Hepatocyte (in vitro differentiated cells): ENCODE data around the gene ERP29. TPM values are rescaled to one million over a fixed set of nuclear protein-coding genes. Genes with fewer than 3 reads are reported as not detected.
"Not testable (repeated sequence)": the region's sequence is repeated elsewhere in the genome, so short reads cannot be mapped to it uniquely, and the experiment has no call there.

ENCODE experiments used
- DNase-seq: peaks from one replicate; pipeline ENCODE4 v3.0.0-alpha.2; 2016; ENCODE audit warnings: low spot score
- H2AFZ ChIP-seq: fragments of 200-600 bp; sonication (generic); 2 replicates; pipeline ENCODE4 v1.6.0; 2016; ENCODE audit warnings: antibody characterized with exemption, mild to moderate bottlenecking
- H3K27ac ChIP-seq: fragments of 200-600 bp; sonication (generic); 2 replicates; pipeline ENCODE4 v1.5.1; 2016; ENCODE audit warnings: mild to moderate bottlenecking
- H3K27me3 ChIP-seq: fragments of 200-600 bp; sonication (generic); 2 replicates; pipeline ENCODE4 v1.6.1; 2016
- H3K36me3 ChIP-seq: fragments of 200-600 bp; sonication (generic); replicated peaks from 2 replicates; pipeline ENCODE4 v1.5.1; 2016; ENCODE audit warnings: low read depth; ENCODE audit not compliant: insufficient read depth
- H3K4me1 ChIP-seq: fragments of 200-600 bp; sonication (generic); 2 replicates; pipeline ENCODE4 v1.5.1; 2016; ENCODE audit warnings: mild to moderate bottlenecking, moderate library complexity; ENCODE audit not compliant: insufficient read depth
- H3K4me2 ChIP-seq: fragments of 200-600 bp; sonication (generic); 2 replicates; pipeline ENCODE4 v1.6.0; 2016
- H3K4me3 ChIP-seq: fragments of 200-600 bp; sonication (generic); 2 replicates; pipeline ENCODE4 v1.5.1; 2016; ENCODE audit warnings: mild to moderate bottlenecking
- H3K79me2 ChIP-seq: fragments of 200-600 bp; sonication (generic); 2 replicates; pipeline ENCODE4 v1.6.0; 2017; ENCODE audit warnings: mild to moderate bottlenecking
- H3K9me2 ChIP-seq: fragments of 200-600 bp; sonication (generic); replicated peaks from 2 replicates; pipeline ENCODE4 v1.6.0; 2017; ENCODE audit warnings: mild to moderate bottlenecking; ENCODE audit not compliant: insufficient read depth
- H3K9me3 ChIP-seq: fragments of 200-600 bp; sonication (generic); 2 replicates; pipeline ENCODE4 v1.5.1; 2016; ENCODE audit warnings: low read depth, mild to moderate bottlenecking
- H4K20me1 ChIP-seq: fragments of 200-600 bp; sonication (generic); 2 replicates; pipeline ENCODE4 v1.6.0; 2016; ENCODE audit warnings: mild to moderate bottlenecking; ENCODE audit not compliant: insufficient read depth, poor library complexity, severe bottlenecking
- EZH2 ChIP-seq: fragments of 200-600 bp; sonication (generic); IDR thresholded peaks from 2 replicates; pipeline ENCODE4 v1.6.1; 2016; ENCODE audit warnings: antibody characterized with exemption, mild to moderate bottlenecking, borderline replicate concordance
- EZH2phosphoT487 ChIP-seq: fragments of 200-600 bp; sonication (generic); IDR thresholded peaks from one replicate; pipeline ENCODE4 v1.6.1; 2018; ENCODE audit warnings: antibody characterized with exemption, mild to moderate bottlenecking, low read depth, moderate library complexity; ENCODE audit not compliant: unreplicated experiment, severe bottlenecking
- WGBS: methylation state at CpG from one replicate; pipeline ENCODE4 v1.1.6; 2016; ENCODE audit warnings: low lambda C conversion rate; ENCODE audit errors: missing lambda C conversion rate; 5-methylcytosine and 5-hydroxymethylcytosine counted together
- polyA plus RNA-seq: library from polyadenylated mRNA; unstranded; fragments of >200 nt; fragmentation: Nextera tagmentation; extraction: Ambion mirVana; gene quantifications from 2 replicates; pipeline ENCODE4 v1.2.1, GENCODE V29; 2016
- total RNA-seq: library from RNA; depleted of rRNA; stranded (reverse); fragments of >200 nt; gene quantifications from 2 replicates; pipeline ENCODE4 v1.2.3, GENCODE V29; 2014
- TF ChIP-seq, protein P1 (sequence below): fragments of 200-600 bp; sonication (generic); IDR thresholded peaks from 2 replicates; pipeline ENCODE4 v1.5.1; 2016; ENCODE audit warnings: antibody characterized with exemption, mild to moderate bottlenecking; ENCODE audit not compliant: poor library complexity

The ERP29 gene
- total and polyA plus RNA-seq, 2 experiments from 2014 or later = 178 to 253 TPM

DNA sequence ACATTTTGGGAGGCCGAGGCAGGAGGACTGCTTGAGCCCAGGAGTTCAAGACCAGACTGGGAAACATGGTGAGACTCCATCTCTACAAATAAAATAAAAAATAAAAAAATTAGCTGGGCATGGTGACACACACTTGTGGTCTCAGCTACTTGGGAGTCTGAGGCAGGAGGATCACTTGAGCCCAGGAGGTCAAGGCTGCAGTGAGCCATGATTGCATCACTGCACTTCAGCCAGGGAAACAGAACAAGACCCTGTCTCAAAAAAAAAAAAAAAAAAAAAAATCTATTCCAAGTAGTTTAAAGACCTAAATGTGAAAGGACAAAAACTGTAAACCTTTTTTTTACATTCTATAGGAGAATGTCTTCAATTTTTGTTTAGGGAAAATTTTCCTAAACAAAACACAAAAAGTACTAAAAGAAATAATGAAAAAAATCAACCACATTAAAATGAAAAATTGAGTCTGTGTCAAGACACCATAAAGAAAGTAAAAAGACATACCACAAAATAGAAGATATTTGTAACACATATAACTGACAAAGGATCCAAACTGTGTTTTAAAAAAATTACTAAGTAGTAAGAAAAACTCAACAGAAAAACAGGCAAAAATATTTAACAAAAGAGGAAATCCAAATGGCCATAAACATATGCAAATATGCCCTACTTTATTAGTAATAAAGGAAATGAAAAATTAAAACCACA lies 17.3 kb upstream of the ERP29 start:
- Histone ChIP-seq H3K27ac (no peak overlapping the region), H4K20me1 (no peaks in the 10 kb centered on the region), H3K4me3 (no peak overlapping the region), H2AFZ (no peak overlapping the region), H3K27me3 (no peaks in the 10 kb centered on the region), H3K4me2 (no peak overlapping the region), H3K9me2 (no peaks in the 10 kb centered on the region), H3K9me3 (no peaks in the 10 kb centered on the region), H3K4me1 (no peaks in the 10 kb centered on the region), H3K79me2 (no peaks in the 10 kb centered on the region), H3K36me3 (no peaks in the 10 kb centered on the region)
- TF ChIP-seq EZH2 (no peak), EZH2phosphoT487 (no peak)
- TF ChIP-seq, protein P1, sequence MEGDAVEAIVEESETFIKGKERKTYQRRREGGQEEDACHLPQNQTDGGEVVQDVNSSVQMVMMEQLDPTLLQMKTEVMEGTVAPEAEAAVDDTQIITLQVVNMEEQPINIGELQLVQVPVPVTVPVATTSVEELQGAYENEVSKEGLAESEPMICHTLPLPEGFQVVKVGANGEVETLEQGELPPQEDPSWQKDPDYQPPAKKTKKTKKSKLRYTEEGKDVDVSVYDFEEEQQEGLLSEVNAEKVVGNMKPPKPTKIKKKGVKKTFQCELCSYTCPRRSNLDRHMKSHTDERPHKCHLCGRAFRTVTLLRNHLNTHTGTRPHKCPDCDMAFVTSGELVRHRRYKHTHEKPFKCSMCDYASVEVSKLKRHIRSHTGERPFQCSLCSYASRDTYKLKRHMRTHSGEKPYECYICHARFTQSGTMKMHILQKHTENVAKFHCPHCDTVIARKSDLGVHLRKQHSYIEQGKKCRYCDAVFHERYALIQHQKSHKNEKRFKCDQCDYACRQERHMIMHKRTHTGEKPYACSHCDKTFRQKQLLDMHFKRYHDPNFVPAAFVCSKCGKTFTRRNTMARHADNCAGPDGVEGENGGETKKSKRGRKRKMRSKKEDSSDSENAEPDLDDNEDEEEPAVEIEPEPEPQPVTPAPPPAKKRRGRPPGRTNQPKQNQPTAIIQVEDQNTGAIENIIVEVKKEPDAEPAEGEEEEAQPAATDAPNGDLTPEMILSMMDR = no peak
- no peak for DNase-seq
- WGBS = 100% methylated on average over 1 of the region's 1 CpG

- Histone ChIP-seq H3K4me3 (no peak overlapping the region), H3K9me3 (no peaks in the 10 kb centered on the region), H3K9me2 (no peaks in the 10 kb centered on the region), H3K36me3 (no peaks in the 10 kb centered on the region), H3K27me3 (no peaks in the 10 kb centered on the region), H4K20me1 (no peaks in the 10 kb centered on the region), H3K27ac (no peak overlapping the region), H3K4me1 (no peaks in the 10 kb centered on the region), H2AFZ (no peak overlapping the region), H3K4me2 (no peak overlapping the region), H3K79me2 (no peaks in the 10 kb centered on the region)
- 100% methylated on average over 2 of the region's 2 CpGs for WGBS
- TF ChIP-seq, protein P1 = no peak
- no peak for TF ChIP-seq EZH2phosphoT487
- TF ChIP-seq EZH2 = no peak
- no peak for DNase-seq
Measured at GRCh38 chr12:111997300-111997699, 15.9 kb upstream of the ERP29 start.

DNA sequence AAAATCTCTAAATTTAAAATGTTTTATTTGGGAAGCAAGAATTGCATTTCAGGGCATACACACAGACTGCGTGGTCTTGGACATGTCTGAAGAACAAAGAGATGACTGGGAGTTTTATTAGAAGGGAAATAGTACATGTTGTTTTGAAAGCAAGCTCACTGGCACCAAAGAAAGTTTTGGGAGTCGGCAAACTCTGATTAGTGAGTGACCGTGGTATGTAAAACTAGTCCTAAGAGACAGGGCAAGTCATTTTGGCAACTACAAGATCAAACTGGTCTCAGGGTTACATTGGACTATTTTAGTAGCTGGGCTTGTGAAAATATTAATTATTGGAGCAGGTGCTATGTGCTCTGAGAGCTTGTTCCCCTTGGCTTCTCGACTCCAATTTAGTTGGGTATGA lies 15.2 kb upstream of the ERP29 start:
- 77% methylated on average over 4 of the region's 4 CpGs for WGBS
- no peak for TF ChIP-seq EZH2phosphoT487
- H3K79me2 ChIP-seq = no peaks in the 10 kb centered on the region
- no peak for DNase-seq
- no peaks in the 10 kb centered on the region for H3K36me3 ChIP-seq
- H3K9me3 ChIP-seq = no peaks in the 10 kb centered on the region
- no peaks in the 10 kb centered on the region for H4K20me1 ChIP-seq
- no peaks in the 10 kb centered on the region for H3K9me2 ChIP-seq
- H3K4me3 ChIP-seq = no peak overlapping the region
- H3K4me1 ChIP-seq = no peaks in the 10 kb centered on the region
- no peak overlapping the region for H3K4me2 ChIP-seq
- no peak overlapping the region for H2AFZ ChIP-seq
- H3K27me3 ChIP-seq = no peaks in the 10 kb centered on the region
- H3K27ac ChIP-seq = no peak overlapping the region

DNA sequence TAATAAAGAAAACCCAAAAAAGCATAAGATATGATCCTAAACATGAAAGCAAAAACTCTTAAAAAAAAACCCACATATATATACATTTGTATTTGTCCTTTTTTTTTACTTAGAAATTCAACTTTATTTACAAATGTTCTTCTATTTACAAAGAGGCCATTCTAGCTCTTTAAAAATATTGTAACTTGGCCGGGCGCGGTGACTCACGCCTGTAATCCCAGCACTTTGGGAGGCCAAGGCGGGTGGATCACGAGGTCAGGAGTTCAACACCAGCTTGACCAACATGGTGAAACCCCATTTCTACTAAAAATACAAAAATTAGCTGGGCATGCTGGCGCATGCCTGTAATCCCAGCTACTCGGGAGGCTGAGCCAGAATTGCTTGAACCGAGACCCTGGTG lies 14.1 kb upstream of the ERP29 start:
- not testable (repeated sequence) for H3K27me3 ChIP-seq, H3K4me1 ChIP-seq, DNase-seq, H3K36me3 ChIP-seq, H3K4me3 ChIP-seq, H3K9me3 ChIP-seq, H3K9me2 ChIP-seq, H3K79me2 ChIP-seq, H4K20me1 ChIP-seq, H3K4me2 ChIP-seq, H2AFZ ChIP-seq, H3K27ac ChIP-seq
- WGBS = 93% methylated on average over 9 of the region's 9 CpGs
